AG04450 (cell line): ENCODE results near the gene YOD1. TPM values are rescaled to one million over a fixed set of nuclear protein-coding genes. Genes with fewer than 3 reads are reported as not detected.

Source experiments
- CTCF ChIA-PET: fragments of 300-600, 350-600 bp; formaldehyde crosslinking; extraction: SDS; loops from one replicate; lab custom pipeline; 2022; ENCODE audit warnings: antibody characterized with exemption, inconsistent platforms; lab: Charles Lee
- POLR2A ChIA-PET: fragments of 350-600 bp; formaldehyde crosslinking; extraction: SDS; loops from one replicate; lab custom pipeline; 2021; ENCODE audit warnings: antibody characterized with exemption, inconsistent platforms; lab: Yijun Ruan, JAX
- DNase-seq: peaks from one replicate; pipeline ENCODE4 v3.0.0-alpha.2; 2011; ENCODE audit warnings: low read depth, low spot score
- H3K27ac ChIP-seq: one replicate; pipeline ENCODE4 v1.5.1; 2012; ENCODE audit warnings: low read depth, low read length, control low read depth
- H3K27me3 ChIP-seq: one replicate; pipeline ENCODE4 v1.6.0; 2012; ENCODE audit warnings: low read length; ENCODE audit not compliant: control insufficient read depth, insufficient read depth
- H3K4me3 ChIP-seq: 2 replicates; pipeline ENCODE4 v1.5.1; 2011; ENCODE audit warnings: mild to moderate bottlenecking, low read depth, low read length, control low read depth
- H3K9me3 ChIP-seq: 2 replicates; pipeline ENCODE4 v1.5.1; 2012; ENCODE audit warnings: low read length; ENCODE audit not compliant: control insufficient read depth, insufficient read depth
- CTCF ChIP-seq: IDR thresholded peaks from 2 replicates; pipeline ENCODE4 v1.5.1; 2011; ENCODE audit warnings: low read depth, low read length, control low read depth, inconsistent platforms
- polyA plus RNA-seq: library from polyadenylated mRNA; depleted of rRNA; stranded (reverse); fragments of >200 nt; gene quantifications from 2 replicates; pipeline ENCODE4 v1.2.3, GENCODE V29; 2011

YOD1 gene
- polyA plus RNA-seq, 1 experiment, result 3.2 TPM

- Histone ChIP-seq H3K27me3 (peaks cover 7% of the 10 kb centered on the region), H3K4me3 (no peak overlapping the region), H3K9me3 (no peaks in the 10 kb centered on the region), H3K27ac (no peak overlapping the region)
- POLR2A ChIA-PET, result no interaction called here
- no peak for TF ChIP-seq CTCF
- DNase-seq, result no peak
- CTCF ChIA-PET, result interaction anchor here (0.7 to 7.5 kb wide), 12 partner anchors 10 to 327 kb away, joined by 3 to 83 read pairs (median 4); partner anchors contain the start of genes C4BPA, PFKFB2 and YOD1
These were observed 27.6 kb upstream of the YOD1 start for GRCh38 chr1:207078578-207079132.

GRCh38 chr1:207077470-207078377 lies 26.7 kb upstream of the YOD1 start:
- ChIA-PET POLR2A (no interaction called here), CTCF (interaction anchor here (0.8 to 7.5 kb wide), 12 partner anchors 9 to 328 kb away, joined by 3 to 83 read pairs (median 6); partner anchors contain the start of genes C4BPA, PFKFB2 and YOD1)
- DNase-seq, result peak; percentile 54

GRCh38 chr1:207077012-207077411 lies 26.0 kb upstream of the YOD1 start:
- H3K27me3 ChIP-seq, result peaks cover 4% of the 10 kb centered on the region
- H3K4me3 ChIP-seq, result no peak overlapping the region
- no peak for DNase-seq
- H3K27ac ChIP-seq, result no peak overlapping the region
- ChIA-PET CTCF (interaction anchor here (0.9 to 2.6 kb wide), 5 partner anchors 27 to 328 kb away, joined by 3 to 15 read pairs (median 3); no protein-coding TSS in a partner anchor), POLR2A (no interaction called here)
- no peak for TF ChIP-seq CTCF
- no peaks in the 10 kb centered on the region for H3K9me3 ChIP-seq

More at GRCh38 chr1:207077470-207078377, 26.7 kb upstream of the YOD1 start:
- TF ChIP-seq CTCF, result peak; percentile 95
- no peak overlapping the region for H3K4me3 ChIP-seq
- no peak overlapping the region for H3K27ac ChIP-seq
- H3K9me3 ChIP-seq, result no peaks in the 10 kb centered on the region
- H3K27me3 ChIP-seq, result peaks cover 7% of the 10 kb centered on the region

GRCh38 chr1:207076181-207076955 lies 25.4 kb upstream of the YOD1 start:
- CTCF ChIA-PET, result interaction anchor here (0.6 to 3.5 kb wide), 9 partner anchors 8 to 329 kb away, joined by 3 to 17 read pairs (median 3); partner anchors contain the start of gene PFKFB2
- POLR2A ChIA-PET, result no interaction called here
- DNase-seq, result no peak

More at GRCh38 chr1:207076181-207076955, 25.4 kb upstream of the YOD1 start:
- TF ChIP-seq CTCF, result no peak
- Histone ChIP-seq H3K9me3 (no peaks in the 10 kb centered on the region), H3K27me3 (peaks cover 4% of the 10 kb centered on the region), H3K27ac (no peak overlapping the region), H3K4me3 (no peak overlapping the region)
